HG02759 (cell line): Measurements from ENCODE around the gene CSHL1.

Experiments used
- ATAC-seq: cut with Tn5 transposase; IDR thresholded peaks from one replicate; pipeline ENCODE4 v1.9.1; 2021; ENCODE audit warnings: mild to moderate bottlenecking, moderate library complexity; ENCODE audit not compliant: unreplicated experiment

The CSHL1 gene

DNA sequence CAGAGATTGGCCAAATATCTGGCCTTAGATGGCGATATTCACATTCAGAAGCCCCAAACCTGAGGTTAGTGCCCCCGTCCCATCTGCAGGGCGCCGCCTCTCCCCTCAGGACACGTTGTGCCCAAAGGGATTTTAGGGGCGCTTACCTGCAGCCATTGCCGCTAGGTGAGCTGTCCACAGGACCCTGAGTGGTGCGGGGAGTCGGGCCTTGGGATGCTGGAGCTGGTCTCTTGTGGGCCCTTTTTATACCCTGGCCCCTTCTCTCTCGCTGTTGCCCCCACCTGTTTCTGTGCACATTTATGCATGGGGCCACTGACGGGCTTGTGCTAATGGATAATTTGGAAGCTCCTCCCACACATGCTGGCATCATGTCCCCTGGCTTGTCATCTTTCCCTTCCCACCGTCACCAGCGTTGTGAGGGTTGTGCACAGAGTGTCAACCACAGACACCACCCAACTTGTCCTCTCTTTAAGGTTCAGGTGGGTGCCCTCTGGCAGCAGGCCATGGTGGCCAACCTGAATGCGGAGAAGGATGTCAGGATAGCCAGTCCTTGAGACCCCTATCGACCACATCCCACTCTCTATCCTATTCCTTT lies at the start of gene CSHL1:
CSHL1 (minus strand) TSS at position 218 of the 595 bp plus-strand sequence; CDS start at position 156, 62 bp downstream.
- ATAC-seq, result no peak

GRCh38 chr17:63960430-63960829 lies 49.4 kb upstream of the CSHL1 start:
- no peak for ATAC-seq

GRCh38 chr17:63960006-63960405 lies 48.9 kb upstream of the CSHL1 start:
- no peak for ATAC-seq

GRCh38 chr17:63956296-63956920 lies 45.4 kb upstream of the CSHL1 start:
- ATAC-seq, result no peak

- ATAC-seq, result no peak
Measured at GRCh38 chr17:63955791-63956190, 44.7 kb upstream of the CSHL1 start.

DNA sequence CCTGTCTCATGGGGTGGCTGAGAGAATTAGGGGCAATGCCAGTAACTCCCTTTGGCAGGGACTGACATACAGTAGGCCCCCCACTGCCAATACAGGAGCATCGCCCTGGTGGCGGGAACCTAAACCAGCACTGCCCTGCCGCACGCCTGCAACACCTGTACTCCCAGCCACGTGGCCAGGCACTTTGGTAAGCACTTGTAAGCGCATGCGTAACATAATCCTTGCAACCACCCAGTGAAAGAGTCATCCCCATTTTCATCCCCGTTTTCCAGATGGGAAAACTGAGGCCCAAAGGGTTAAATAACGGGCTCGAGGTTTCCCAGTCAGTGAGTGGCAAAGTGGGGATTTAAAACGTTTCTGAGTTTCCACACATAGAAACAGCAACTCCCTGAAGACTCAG lies 44.2 kb upstream of the CSHL1 start:
- no peak for ATAC-seq

GRCh38 chr17:63954402-63955063 lies 43.5 kb upstream of the CSHL1 start:
- peak; percentile 64 for ATAC-seq

- no peak for ATAC-seq
Measured at GRCh38 chr17:63950940-63951907, 40.2 kb upstream of the CSHL1 start.

- no peak for ATAC-seq
Measured at GRCh38 chr17:63949576-63950250, 38.7 kb upstream of the CSHL1 start.

- ATAC-seq, result no peak
Measured at GRCh38 chr17:63948521-63948920, 37.5 kb upstream of the CSHL1 start.

- no peak for ATAC-seq
Measured at GRCh38 chr17:63947711-63948330, 36.8 kb upstream of the CSHL1 start.

DNA sequence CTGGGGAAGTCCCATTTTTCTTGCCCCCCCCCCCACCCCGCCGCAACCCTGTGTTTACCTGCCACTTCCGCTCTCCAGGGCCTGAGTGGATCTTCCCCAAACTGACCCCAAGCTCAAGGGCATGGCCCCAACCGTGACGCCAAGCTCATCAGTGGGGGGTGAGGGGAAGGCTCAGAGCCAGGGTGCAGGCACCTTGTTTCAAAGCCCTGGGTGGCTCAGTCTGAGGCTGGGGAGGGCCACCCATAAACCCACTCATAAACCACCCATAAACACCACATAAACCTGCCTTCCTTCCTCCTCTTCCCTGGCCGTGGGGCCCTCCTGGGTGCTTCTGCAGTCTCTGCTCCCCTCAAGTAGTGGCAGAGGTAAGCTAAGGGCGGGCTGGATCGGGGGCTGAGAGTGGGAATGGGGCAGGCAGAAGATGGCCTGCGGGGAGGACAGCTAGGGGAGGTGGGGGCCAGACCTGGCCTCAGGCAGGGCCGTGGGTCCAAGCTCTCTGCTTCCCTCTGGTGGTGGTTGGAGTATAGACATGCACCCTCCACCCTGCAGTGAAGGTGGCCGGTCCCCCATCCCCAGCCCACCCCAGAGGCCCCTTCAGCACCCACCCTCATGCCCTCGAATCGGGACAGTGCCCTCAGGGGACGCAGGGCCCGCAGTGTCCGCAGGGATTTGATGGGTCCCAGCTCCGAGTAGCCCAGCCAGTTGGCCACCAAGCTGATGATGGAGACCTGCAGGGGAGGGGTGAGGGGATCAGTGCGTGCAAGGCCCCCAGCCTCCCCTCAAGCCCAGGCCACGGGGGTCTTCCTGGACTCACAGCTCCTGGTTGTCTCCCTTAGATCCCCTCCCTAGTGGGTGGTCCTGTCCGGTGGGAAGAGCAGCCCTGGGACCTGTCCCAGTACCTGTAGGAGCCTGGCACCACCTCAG lies 35.6 kb upstream of the CSHL1 start:
- ATAC-seq, result peak; percentile 49

- ATAC-seq, result peak; percentile 45
Measured at GRCh38 chr17:63945784-63946439, 34.9 kb upstream of the CSHL1 start.

GRCh38 chr17:63944736-63945499 lies 33.9 kb upstream of the CSHL1 start:
- no peak for ATAC-seq

DNA sequence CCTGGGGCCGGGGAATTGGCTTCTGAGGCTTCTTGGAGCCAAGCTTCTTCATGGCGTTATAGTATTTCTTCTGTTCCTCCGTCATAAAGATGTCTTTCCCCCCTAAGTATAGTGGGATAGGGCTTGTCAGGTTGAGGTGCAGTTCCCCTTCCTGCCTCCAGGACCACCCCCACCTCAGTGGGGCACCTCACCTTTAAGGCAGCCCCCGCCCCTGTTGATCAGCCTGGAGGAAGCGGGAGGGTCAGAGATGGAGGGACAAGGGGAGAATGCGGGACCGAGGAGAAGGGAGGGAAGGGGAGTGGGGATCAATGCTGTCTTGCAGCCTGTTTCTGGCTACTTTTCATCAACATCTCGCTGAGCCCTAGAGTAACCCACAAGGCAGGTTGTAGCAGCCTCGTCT lies 32.7 kb upstream of the CSHL1 start:
- no peak for ATAC-seq

DNA sequence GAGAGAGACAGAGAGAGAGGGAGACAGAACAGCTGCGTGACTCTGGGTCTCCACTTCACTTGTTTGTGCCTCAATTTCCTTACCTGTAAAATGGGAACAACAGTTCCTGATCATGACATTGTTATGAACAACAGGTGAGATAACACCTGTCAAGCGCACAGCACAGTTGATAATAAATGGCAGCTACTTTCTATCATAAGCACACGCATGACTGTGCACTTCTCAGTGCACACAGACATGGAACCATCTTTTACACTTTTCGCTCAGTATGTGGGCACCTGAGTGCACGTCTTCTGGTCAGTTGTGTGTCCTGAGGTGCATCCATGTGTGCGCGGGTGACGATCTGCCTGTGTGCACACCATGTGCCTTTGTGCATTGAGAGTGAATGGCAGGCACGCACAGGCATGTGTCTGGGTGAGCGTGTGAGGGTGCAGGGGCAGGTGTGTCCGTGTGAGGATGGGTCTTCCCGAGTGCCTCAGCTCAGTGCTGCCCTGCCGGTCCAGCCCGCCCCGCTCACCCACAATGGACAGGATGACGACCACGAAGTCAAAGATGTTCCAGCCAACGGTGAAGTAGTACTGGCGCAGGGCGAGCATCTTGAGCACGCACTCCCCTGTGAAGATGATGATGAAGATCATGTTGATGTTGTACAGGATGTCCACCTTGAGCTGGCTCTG lies 31.4 kb upstream of the CSHL1 start:
- no peak for ATAC-seq

DNA sequence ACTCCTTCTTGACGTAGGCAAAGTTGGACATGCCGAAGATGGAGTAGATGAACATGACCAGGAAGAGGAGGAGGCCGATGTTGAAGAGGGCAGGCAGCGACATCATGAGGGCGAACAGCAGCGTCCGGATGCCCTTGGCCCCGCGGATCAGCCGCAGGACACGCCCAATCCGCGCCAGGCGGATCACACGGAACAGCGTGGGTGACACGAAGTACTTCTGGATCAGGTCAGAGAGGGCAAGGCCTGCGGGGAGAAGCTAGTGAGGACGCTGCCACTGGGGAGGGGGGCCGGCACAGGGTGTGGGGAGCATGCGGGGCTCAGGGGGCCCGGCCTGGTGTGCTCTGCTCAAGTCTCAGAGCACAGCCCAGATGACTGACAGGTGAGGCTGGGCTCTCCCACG lies 30.7 kb upstream of the CSHL1 start:
- no peak for ATAC-seq
